ENCODE results near the gene FOLR2.

Gene FOLR2

DNA sequence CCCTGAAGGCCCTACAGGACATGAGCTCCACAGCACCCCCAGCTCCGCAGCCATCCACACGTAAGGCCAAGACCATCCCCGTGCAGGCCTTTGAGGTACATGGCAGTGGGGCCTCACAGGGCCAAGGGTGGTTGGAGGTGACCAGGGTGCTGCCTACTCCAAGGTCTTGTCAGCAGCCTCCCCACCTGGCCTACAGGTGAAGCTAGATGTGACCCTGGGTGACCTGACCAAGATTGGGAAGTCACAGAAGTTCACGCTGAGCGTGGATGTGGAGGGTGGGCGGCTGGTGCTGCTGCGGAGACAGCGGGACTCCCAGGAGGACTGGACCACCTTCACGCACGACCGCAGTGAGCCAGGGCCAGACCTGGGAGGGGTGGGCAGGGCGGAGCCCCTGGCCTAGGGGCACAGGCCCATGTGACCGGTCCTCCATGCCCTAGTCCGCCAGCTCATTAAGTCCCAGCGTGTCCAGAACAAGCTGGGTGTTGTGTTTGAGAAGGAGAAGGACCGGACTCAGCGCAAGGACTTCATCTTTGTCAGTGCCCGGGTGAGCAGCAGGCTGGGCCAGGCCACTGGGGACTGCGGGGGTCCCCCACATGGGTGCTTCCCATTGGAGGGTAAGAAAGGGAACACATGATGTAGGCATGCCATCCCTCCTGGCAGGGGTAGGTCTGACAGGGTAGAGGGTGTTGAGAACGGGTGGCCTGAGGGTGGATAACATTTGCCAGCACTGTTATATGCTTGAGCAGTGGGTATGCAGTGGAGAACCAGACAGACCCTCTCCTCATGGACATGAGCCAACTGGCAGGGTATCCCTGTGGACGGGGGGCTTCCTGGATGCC, 13.6 kb downstream of the FOLR2 start:
- no peak for DNase-seq (ENCODE audit: low spot score)

DNA sequence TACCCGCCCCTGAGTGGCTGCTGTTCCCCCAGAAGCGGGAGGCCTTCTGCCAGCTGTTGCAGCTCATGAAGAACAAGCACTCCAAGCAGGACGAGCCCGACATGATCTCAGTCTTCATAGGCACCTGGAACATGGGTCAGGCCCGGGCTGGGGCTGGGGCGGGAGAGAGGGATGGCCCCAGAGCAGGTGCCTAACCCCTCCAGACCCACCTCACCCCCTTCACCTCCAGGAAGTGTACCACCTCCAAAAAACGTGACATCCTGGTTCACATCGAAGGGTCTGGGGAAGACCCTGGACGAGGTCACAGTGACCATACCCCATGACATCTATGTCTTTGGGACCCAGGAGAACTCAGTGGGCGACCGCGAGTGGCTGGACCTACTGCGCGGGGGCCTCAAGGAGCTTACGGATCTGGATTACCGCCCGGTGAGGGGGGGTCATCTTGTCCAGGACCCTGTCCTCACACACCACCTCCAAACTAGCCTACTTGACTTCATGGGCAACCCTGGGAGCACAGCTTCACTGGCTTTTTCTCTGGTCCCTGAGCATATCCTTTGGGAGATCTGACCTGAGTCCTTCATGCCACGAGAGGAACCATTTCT, 14.3 kb downstream of the FOLR2 start:
- DNase-seq (ENCODE audit: low spot score) = no peak

DNA sequence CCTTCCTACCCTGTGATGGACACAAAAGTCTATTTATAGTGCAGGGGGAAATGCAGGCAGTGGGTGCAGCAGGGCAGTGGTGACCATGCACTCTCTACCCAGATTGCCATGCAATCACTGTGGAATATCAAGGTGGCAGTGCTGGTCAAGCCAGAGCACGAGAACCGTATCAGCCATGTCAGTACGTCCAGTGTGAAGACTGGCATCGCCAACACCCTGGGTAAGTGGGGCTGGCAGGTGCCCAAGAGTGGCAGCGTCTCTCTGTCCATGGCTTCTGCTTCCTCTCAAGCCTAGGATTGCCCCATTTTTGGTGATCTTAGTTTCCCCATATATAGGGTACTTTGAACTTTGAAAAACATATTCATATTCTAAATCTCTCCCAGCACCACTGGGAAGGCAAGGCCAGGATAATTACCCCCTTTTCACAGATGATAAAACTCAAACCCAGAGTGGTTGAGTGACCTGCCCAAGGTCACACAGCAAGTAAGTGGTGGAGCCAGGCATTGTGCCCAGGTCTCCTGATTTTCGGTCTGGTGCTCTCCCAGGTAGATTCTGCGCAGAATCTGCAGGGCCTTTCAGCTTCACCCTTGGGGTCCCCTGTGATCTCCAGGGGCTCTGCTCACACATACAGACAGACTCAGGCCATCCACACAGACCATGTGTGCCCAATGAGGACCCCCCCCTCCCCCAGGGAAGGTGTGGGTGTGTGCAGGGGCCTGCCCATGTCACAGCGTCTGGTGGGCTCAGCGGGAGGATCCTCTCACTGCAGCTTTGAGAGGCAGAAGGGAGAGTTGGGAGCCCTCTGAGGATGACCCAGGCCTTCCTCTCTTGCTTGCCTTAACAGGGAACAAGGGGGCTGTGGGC, 15.0 kb downstream of the FOLR2 start:
- no peak for DNase-seq (ENCODE audit: low spot score)

GRCh38 chr11:72232260-72233055, 15.9 kb downstream of the FOLR2 start:
- DNase-seq (ENCODE audit: low spot score) = no peak

- DNase-seq (ENCODE audit: low spot score) = no peak
Measured at GRCh38 chr11:72233056-72233772, 16.6 kb downstream of the FOLR2 start.

- no peak for DNase-seq (ENCODE audit: low spot score)
Measured at GRCh38 chr11:72233773-72234513, 17.3 kb downstream of the FOLR2 start.

- no peak for DNase-seq (ENCODE audit: low spot score)
Measured at GRCh38 chr11:72234514-72234830, 17.9 kb downstream of the FOLR2 start.

GRCh38 chr11:72234920-72235319, 18.3 kb downstream of the FOLR2 start:
- DNase-seq (ENCODE audit: low spot score) = no peak

- DNase-seq (ENCODE audit: low spot score) = no peak
Measured at GRCh38 chr11:72235351-72236057, 18.9 kb downstream of the FOLR2 start.

- no peak for DNase-seq (ENCODE audit: low spot score)
Measured at GRCh38 chr11:72236083-72236697, 19.6 kb downstream of the FOLR2 start.

DNA sequence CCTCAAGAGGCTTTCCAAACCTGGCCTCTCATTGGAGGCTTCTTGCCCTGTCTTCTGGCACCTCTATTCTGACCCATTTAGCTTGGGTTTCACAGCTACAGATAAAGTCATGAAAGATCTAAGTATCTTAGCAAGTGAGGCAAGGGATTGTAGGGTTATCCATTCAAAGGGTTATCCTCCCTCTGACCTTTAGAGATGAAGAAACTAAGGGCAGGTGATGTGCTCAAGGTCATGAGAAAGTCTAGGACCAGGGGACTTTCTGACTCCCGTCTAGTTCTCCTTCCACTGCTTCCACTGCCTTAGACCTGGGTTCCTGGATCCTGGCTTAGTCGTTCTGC, 20.1 kb downstream of the FOLR2 start:
- DNase-seq (ENCODE audit: low spot score) = no peak

GRCh38 chr11:72237112-72237931, 20.7 kb downstream of the FOLR2 start:
- DNase-seq (ENCODE audit: low spot score) = no peak

DNA sequence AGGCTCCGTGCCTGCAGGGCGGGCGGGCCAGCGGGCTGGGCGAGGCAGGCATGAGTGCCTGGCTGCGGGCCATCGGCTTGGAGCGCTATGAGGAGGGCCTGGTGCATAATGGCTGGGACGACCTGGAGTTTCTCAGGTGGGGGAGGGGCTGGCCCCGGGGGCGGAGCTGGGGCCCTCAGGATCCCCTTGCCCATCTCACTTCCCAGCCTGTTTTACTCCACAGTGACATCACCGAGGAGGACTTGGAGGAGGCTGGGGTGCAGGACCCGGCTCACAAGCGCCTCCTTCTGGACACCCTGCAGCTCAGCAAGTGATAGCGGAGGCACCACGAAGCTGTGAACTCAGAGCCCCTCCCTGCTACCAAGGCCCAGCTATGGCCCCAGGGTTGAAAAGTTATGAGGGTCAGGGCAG, 21.5 kb downstream of the FOLR2 start:
- no peak for DNase-seq (ENCODE audit: low spot score)

GRCh38 chr11:72238492-72239312, 22.1 kb downstream of the FOLR2 start:
- no peak for DNase-seq (ENCODE audit: low spot score)

- DNase-seq (ENCODE audit: low spot score) = no peak
Measured at GRCh38 chr11:72239313-72239848, 22.8 kb downstream of the FOLR2 start.

- DNase-seq (ENCODE audit: low spot score) = no peak
Measured at GRCh38 chr11:72239849-72240460, 23.4 kb downstream of the FOLR2 start.

Data from putamen (tissue), 1 donor.